Muscle of arm (tissue), 12 donors: ENCODE measurements around the gene CLEC3A. TPM values are rescaled to one million over a fixed set of nuclear protein-coding genes. Genes with fewer than 3 reads are reported as not detected.
"Not testable (repeated sequence)": the region's sequence is repeated elsewhere in the genome, so short reads cannot be mapped to it uniquely, and the experiment has no call there.

Experiments
- DNase-seq: peaks from one replicate; pipeline ENCODE4 v3.0.0-alpha.2; 2013
- polyA plus RNA-seq, 12 donors: library from polyadenylated mRNA; unstranded; fragments of 120-200 nt; gene quantifications; one replicate each; pipeline ENCODE4 v1.2.1, GENCODE V29; 2013; ENCODE audit not compliant: insufficient read length in 12 of 12

The CLEC3A gene
- polyA plus RNA-seq, 12 donors, result 0.08 TPM; not detected in 11

- no peak for DNase-seq
Measured at GRCh38 chr16:78028018-78028417, 5.7 kb downstream of the CLEC3A start.

- no peak for DNase-seq
Measured at GRCh38 chr16:78034530-78034929, 12.2 kb downstream of the CLEC3A start.

- no peak for DNase-seq
Measured at GRCh38 chr16:78035012-78035411, 12.7 kb downstream of the CLEC3A start.

GRCh38 chr16:78040396-78040795 is 18.0 kb downstream of the CLEC3A start:
- no peak for DNase-seq

- DNase-seq, result peak; percentile 85
Measured at GRCh38 chr16:78045865-78046581, 23.7 kb downstream of the CLEC3A start.

GRCh38 chr16:78048319-78048718 is 26.0 kb downstream of the CLEC3A start:
- no peak for DNase-seq

- DNase-seq, result no peak
Measured at GRCh38 chr16:78050734-78051400, 28.5 kb downstream of the CLEC3A start.

- DNase-seq, result no peak
Measured at GRCh38 chr16:78057803-78058564, 35.6 kb downstream of the CLEC3A start.

GRCh38 chr16:78059806-78060205 is 37.5 kb downstream of the CLEC3A start:
- not testable (repeated sequence) for DNase-seq

GRCh38 chr16:78060295-78060694 is 37.9 kb downstream of the CLEC3A start:
- DNase-seq, result no peak

GRCh38 chr16:78060809-78061208 is 38.5 kb downstream of the CLEC3A start:
- no peak for DNase-seq

GRCh38 chr16:78065319-78065718 is 43.0 kb downstream of the CLEC3A start:
- DNase-seq, result no peak

GRCh38 chr16:78069913-78070312 is 47.6 kb downstream of the CLEC3A start:
- no peak for DNase-seq

- DNase-seq, result no peak
Measured at GRCh38 chr16:78072275-78072674, 49.9 kb downstream of the CLEC3A start.

GRCh38 chr16:78075800-78076199 is 53.5 kb downstream of the CLEC3A start:
- no peak for DNase-seq

- no peak for DNase-seq
Measured at GRCh38 chr16:78081341-78081740, 59.0 kb downstream of the CLEC3A start.

Other genes with a start within 250 kb of the CLEC3A start
- 10 to 100 TPM in 3 of 12 donors, 1 to 10 TPM in 8, not detected in 1; 3.2 to 13.2 (median 6.6) TPM for gene VAT1L, start 234.0 kb upstream of the CLEC3A start, polyA plus RNA-seq
- 10 to 100 TPM in 6 of 12 donors, 1 to 10 TPM in 4, not detected in 2; 7.4 to 17.2 (median 10.9) TPM for gene WWOX, start 77.1 kb downstream of the CLEC3A start, polyA plus RNA-seq